Stromal cell of bone marrow (primary cell): ENCODE data around the gene KCNF1.

ENCODE experiments used
- DNase-seq: peaks from one replicate; pipeline ENCODE4 v3.0.0-alpha.2; 2012; ENCODE audit warnings: low read depth

Gene KCNF1

GRCh38 chr2:10880586-10881321 lies 31.0 kb upstream of the KCNF1 start:
- no peak for DNase-seq

GRCh38 chr2:10882568-10882967 lies 29.2 kb upstream of the KCNF1 start:
- no peak for DNase-seq

DNA sequence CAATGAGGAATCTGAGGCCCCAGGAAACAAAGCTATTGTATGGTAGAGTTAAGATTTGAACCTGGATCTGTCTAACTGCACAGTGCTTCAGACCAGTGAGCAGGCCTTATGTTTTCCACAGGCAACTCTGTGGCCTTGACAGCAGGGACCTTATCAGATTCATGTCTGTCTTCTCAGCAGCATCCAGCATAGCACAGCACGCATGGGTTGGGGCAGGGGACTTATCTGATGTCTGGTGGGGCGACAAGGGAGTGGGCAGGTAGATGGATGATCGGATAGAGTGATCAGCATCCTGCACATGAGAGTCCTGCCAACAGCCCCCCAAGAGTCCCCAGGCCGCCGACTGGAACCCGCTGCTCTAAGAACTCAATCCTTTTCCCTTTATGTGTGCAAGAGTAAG lies 28.7 kb upstream of the KCNF1 start:
- DNase-seq, result no peak

GRCh38 chr2:10883801-10884478 lies 27.8 kb upstream of the KCNF1 start:
- DNase-seq, result no peak

GRCh38 chr2:10884574-10884975 lies 27.2 kb upstream of the KCNF1 start:
- no peak for DNase-seq

DNA sequence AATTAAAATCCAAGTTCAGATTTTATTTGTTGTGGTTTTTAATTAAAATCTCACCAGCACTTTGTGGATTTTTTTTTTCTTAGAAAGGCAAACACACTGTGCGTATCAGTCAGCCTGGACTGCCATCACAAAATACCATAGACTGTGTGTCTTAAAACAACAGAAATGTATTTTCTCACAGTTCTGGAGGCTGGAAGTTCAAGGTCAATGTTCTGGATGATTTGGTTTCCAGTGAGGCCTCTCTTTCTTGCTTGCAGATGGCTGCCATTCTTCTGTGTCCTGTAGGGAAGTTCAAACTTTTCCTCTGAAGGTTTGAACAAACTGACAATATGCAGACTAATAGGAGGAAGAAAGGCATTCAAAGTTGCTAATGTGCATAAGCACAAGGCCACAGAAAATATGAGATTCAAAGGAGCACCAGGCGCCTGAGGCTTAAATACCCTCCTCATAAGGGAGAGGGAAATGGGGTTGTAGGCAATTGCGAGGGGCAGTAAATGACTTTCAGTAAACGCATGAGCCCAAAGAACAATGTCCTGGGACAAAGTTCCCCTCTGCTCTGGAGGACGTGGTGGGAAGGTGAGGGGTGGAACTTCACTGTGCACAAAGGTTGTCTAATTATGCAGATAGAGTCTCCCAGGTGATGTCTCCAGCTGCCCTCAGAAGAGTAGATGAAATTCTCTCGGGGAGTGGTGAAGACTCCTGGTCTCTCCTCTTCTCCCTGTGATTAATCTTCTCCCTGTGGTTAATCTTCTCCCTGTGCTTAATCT lies 26.5 kb upstream of the KCNF1 start:
- no peak for DNase-seq

DNA sequence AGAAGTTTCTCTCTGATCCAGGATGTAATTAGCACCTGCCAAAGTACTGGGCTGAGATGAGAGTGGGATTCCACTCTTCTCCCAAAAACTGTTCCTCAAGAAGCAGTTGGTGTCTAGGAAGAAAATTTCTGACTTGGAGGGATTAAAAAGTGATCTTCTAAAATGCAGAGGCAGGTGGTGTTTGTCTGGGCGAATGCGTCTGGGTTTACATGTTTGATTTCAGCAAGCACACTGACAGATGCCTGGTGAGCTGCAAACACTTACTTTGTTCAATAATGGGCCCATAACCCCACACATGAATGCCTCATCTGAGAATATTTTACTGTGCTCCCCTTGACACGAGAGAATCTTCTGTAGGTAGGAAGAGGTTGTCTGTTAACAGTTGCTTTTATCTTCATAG lies 24.3 kb upstream of the KCNF1 start:
- DNase-seq, result no peak

DNA sequence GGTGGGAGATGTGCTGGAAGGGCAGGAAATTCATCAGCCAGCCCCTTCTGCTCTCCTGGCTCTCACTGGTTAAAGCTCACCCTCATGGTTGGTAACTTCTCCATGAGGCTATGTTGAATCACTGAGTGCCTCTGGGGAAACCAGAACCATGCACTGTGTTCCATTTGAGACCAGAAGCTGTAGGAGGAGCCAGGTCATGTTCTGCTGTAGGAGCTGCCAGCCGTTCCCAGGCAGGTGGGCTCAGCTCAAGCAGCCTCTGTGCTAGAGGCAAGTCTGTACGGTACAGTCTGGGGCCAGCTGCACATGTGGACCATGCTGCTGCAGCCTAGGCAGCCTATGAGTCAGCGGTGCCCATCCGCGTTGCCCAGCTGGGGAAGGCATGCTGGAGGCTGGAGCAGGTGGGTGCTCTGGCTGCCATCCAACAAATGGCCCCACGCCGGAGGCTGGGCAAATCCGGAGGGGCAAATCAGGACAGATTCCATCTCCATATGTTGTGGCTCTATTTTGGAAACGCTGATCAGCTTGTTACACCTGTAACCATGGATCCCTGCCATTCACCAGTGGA lies 22.0 kb upstream of the KCNF1 start:
- no peak for DNase-seq

DNA sequence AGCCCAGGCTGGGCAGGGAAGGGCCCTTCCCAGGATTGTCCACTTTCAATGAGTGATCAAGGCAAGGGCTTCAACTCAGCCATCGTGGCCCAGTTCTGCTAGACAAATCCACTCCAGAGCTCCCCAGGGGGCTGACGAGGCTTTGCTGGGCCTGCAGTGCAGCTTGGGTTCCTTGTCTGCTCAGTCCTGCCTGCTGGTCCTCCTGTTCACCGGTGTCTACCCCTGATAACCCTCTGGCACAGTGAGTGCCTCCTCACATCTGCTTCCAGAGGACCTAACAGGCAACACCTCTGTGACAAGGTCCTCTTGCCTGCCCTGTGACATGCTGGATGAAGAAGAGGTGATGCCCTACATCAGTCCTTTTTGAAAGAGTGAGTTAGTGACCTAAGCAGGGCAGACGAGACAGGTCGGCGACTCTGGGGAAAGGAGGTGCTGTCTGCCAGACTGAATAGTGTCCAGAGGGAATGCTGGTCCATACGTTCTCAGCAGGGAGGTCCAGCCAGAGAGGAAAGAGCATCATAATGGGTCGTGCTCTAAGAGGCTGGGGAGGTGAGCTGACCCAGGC lies 20.9 kb upstream of the KCNF1 start:
- no peak for DNase-seq

DNA sequence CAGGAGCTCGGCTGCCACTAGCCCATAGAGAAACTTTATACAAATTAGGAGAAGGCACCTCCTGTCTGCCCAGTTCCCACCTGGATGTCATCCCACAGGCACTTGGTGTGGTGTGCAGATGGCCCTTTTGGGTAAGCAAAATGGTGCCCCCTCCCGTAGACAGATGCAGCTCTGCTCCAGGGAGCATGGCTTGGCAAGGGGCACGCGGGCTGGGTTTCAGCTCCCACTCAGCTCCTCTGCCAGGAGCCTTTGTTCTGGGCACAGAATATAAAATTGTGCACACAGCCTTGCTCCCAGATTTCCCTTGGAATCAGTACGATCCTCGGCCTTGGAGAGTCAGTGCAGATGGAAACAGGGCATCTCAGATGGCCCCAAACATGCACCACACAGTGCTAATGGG lies 20.3 kb upstream of the KCNF1 start:
- DNase-seq, result no peak

- DNase-seq, result no peak
Observed at GRCh38 chr2:10891848-10892247, 19.9 kb upstream of the KCNF1 start.

DNA sequence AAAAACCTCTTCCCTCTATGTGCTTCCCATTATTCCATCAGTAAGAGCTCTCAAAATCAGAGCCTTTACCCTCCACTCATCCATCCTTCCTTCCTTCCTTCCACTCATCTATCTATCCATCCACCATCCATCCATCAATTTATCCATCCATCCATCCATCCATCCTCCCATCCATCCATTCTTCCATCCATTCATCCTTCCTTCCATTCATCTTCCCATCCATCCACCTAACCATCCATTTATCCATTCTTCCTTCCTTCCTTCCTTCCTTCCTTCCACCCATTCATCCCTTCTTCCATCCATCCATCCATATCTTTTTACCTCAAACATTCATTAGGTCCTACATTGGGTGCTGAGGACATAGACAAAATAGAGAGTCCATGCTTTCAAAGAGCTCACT lies 19.4 kb upstream of the KCNF1 start:
- no peak for DNase-seq

GRCh38 chr2:10892796-10893350 lies 18.9 kb upstream of the KCNF1 start:
- no peak for DNase-seq

GRCh38 chr2:10894264-10894935 lies 17.3 kb upstream of the KCNF1 start:
- DNase-seq, result no peak

DNA sequence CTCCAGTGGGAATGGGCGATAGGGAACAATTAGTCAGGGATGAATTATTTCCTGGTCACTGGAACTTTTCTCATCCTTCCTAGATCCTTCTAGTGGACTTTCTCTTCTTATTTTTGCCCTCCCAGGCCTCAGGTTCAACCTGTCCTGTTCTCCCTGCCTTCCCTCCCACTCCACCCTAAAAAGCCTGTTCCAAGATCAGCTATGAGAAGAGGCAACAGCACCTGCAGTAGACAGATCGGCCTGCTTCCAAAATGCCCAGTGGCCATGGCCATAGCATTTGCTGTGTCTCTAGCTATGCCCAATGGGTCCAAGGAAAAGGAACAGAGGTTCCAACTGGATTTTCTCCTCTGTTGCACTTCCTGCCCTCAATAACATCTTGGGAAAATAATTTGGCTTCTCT lies 16.5 kb upstream of the KCNF1 start:
- DNase-seq, result no peak

DNA sequence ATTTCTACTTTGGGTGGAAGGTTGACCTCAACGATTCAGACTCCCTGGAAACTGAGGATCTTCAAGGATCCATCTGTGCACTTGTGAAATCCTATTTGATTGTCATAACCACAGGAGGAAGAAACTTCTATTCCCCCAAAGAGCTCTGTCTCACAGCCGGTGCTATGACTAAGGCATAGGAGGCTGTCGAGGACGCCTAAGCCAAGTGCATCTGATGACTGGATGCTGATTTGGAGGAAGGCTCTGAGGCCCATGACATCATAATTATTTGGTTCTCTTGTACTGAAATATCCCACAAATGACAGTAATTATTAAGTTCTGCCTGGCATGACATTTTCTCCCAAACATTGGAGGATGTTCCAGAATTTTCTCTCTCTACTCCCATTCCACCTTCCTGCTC lies 13.8 kb upstream of the KCNF1 start:
- DNase-seq, result peak; percentile 31

DNA sequence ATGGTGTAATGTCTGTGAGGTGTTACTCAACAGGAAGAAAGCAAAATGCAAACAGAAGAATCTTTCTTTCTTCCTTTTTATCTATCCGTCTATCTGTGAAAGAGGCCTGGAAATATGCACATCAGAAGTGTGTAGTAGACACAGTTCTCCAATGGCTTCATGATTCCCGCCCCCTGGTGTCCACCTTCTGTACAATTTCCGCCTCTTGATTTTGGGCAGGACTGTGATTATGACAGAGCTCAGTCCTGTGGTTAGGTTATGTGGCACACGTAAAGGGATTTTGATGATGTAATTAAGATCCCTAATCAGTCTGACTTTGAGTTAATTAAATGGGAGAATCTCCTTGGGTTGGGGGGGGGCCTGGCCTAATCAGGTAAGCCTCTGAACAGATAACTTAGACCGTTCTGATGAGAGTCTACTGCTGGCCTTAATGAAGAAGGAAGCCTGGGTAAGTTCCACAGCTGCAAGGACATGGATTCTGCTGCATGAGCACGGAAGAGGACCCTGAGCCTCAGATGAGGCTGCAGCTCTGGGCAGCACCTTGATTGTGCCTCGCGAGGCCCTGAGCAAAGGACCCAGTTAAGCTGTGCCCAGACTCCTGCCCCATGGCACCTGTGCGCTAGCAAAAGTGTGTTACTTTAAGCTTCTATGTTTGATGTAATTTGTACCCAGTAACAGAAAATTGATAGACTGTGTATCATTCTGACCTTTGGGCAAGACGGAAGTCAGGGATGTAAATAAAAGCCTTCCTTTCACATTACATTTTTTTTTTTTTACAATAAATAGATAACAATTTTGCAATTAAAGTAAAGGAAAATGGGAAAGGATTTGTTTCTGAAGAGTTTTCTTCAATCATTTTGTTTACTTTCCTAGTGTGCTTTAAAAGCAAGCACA lies 11.3 kb upstream of the KCNF1 start:
- DNase-seq, result no peak

DNA sequence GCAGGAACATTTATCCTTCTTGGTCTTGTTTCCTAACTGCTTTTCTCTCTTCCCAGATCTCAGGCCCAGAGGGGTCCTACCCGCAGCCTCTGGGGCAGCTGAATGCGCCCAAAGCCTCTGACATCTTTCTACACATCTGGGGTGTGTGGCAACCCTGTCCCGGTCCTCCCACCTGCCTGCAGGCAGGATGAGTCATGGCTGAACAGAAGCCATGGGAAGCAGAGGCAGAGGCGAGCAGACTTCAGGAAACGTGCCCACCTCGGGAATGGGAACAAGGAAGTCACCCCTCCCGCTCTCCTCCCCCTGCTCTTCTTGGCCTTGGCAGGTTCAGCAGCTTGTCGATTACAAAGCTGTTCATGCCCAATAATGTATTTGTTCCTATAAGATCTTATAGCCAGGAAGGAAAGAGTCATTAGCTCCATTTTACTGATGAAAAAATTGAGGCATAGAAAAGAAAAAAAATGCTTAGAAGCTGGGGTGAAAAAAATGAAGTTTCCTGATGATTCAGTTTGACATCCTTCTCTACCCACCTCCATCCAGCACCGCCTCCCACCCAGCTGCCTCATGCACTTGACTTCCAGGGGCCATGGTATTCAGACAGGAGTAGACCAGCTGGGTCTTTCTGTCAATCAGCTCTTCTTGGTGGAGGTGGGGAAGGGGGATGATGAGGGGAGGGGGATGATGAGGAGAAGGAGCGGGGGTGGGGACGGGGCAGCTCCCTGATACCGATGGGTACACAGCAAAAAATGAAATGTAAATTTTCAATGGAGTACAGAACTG lies 10.4 kb upstream of the KCNF1 start:
- DNase-seq, result no peak

GRCh38 chr2:10903861-10904210 lies 7.9 kb upstream of the KCNF1 start:
- no peak for DNase-seq

DNA sequence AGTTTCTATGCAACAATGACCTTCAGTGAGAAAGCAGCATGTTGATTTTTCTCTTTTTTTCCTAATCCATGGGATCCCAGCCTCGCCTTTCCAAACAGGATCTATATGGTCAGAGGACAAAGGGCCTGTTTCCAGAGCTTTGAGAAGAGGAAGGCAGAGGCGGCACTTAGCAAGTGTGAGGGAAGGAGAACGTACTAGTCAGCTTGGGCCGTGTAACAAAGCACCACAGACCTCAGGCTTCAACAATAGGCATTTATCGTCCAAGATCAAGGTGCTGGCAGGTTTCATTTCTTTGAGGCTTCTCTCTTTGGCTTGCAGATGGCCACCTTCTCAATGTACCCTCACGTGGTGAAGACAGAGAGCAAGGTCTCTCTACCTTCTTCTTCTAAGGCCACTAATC lies 7.3 kb upstream of the KCNF1 start:
- DNase-seq, result no peak
